ENCODE results near the gene LRRIQ3. TPM values are rescaled to one million over a fixed set of nuclear protein-coding genes. Genes with fewer than 3 reads are reported as not detected.
"Not testable (repeated sequence)": the region's sequence is repeated elsewhere in the genome, so short reads cannot be mapped to it uniquely, and the experiment has no call there.

Gene LRRIQ3
- total RNA-seq, 1 experiment from 2014 or later = 0.95 TPM

DNA sequence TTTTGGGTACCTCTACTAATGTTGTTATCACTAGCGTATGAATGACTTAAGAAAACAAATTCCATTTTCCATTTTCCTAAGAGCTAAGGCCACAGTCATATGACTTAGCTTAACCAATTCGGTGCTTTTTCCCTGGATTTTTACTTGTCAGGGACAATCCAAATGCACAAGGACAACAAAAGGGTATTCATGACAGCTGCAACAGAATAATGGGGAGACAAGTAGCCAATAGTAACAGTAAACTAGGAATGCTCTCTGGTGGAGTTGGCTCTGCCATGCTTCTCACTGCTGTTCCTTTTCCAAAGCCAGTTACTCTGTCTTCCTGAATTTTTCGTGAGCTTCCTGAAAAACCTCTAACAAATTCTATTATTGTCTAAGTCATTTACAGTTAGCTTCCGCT, 52.9 kb downstream of the LRRIQ3 start:
- Histone ChIP-seq H3K36me3 (ENCODE audit: low read depth, low read length) (no peaks in the 10 kb centered on the region), H2AFZ (ENCODE audit: low read length) (no peak overlapping the region), H3K9me2 (replicated peaks; ENCODE audit: low read length) (no peaks in the 10 kb centered on the region), H3K4me2 (ENCODE audit: low read length) (no peak overlapping the region), H3K4me3 (ENCODE audit: low read length) (no peak overlapping the region), H3K9me3 (ENCODE audit: low read length) (no peaks in the 10 kb centered on the region), H4K20me1 (ENCODE audit: low read length) (no peaks in the 10 kb centered on the region), H3K9ac (ENCODE audit: low read length) (no peak overlapping the region), H3K27ac (ENCODE audit: low read length) (no peak overlapping the region), H3K27me3 (ENCODE audit: low read length) (no peaks in the 10 kb centered on the region), H3F3A (ENCODE audit: low read length, unreplicated experiment) (no peaks in the 10 kb centered on the region), H3K4me1 (ENCODE audit: insufficient read depth, low read length) (no peaks in the 10 kb centered on the region), H3K79me2 (ENCODE audit: low read length) (no peaks in the 10 kb centered on the region)
- CTCF ChIA-PET = no interaction called here
- no peak for TF ChIP-seq CTCF (conservative IDR thresholded peaks at IDR 0.05; ENCODE audit: low read depth, low read length)
- ATAC-seq = no peak
- no peak for DNase-seq
- POLR2A ChIA-PET (ENCODE audit: unreplicated experiment) = no interaction called here
- BruUV-seq (replicated peaks) = no TSS peak
- intact Hi-C loops (cut with micrococcal nuclease) = no loop called here

GRCh38 chr1:74117370-74117769, 80.6 kb downstream of the LRRIQ3 start:
- H3F3A ChIP-seq (ENCODE audit: low read length, unreplicated experiment); H2AFZ ChIP-seq (ENCODE audit: low read length); intact Hi-C loops (cut with micrococcal nuclease); H3K9me2 ChIP-seq (replicated peaks; ENCODE audit: low read length); H3K4me1 ChIP-seq (ENCODE audit: insufficient read depth, low read length); DNase-seq; H3K79me2 ChIP-seq (ENCODE audit: low read length); CTCF ChIA-PET; H3K36me3 ChIP-seq (ENCODE audit: low read depth, low read length); H3K4me2 ChIP-seq (ENCODE audit: low read length); H3K9ac ChIP-seq (ENCODE audit: low read length); H3K27ac ChIP-seq (ENCODE audit: low read length); H3K27me3 ChIP-seq (ENCODE audit: low read length); H3K9me3 ChIP-seq (ENCODE audit: low read length); ATAC-seq; POLR2A ChIA-PET (ENCODE audit: unreplicated experiment); BruUV-seq (replicated peaks); H3K4me3 ChIP-seq (ENCODE audit: low read length); H4K20me1 ChIP-seq (ENCODE audit: low read length): not testable (repeated sequence)

- intact Hi-C loops (cut with micrococcal nuclease) = no loop called here
- TF ChIP-seq EZH2 (IDR thresholded peaks at IDR 0.05; ENCODE audit: low read length, unreplicated experiment) (no peak), EZH2phosphoT487 (IDR thresholded peaks at IDR 0.05; ENCODE audit: borderline replicate concordance, low read length) (no peak), CTCF (conservative IDR thresholded peaks at IDR 0.05; ENCODE audit: low read depth, low read length) (no peak)
- ChIA-PET POLR2A (ENCODE audit: unreplicated experiment) (no interaction called here), CTCF (no interaction called here)
- Histone ChIP-seq H3K27ac (ENCODE audit: low read length) (no peak overlapping the region), H3K9ac (ENCODE audit: low read length) (no peak overlapping the region), H3K27me3 (ENCODE audit: low read length) (peaks cover 7% of the 10 kb centered on the region), H4K20me1 (ENCODE audit: low read length) (no peaks in the 10 kb centered on the region), H3F3A (ENCODE audit: low read length, unreplicated experiment) (no peaks in the 10 kb centered on the region), H3K79me2 (ENCODE audit: low read length) (no peaks in the 10 kb centered on the region), H3K4me2 (ENCODE audit: low read length) (no peak overlapping the region), H2AFZ (ENCODE audit: low read length) (no peak overlapping the region), H3K36me3 (ENCODE audit: low read depth, low read length) (no peaks in the 10 kb centered on the region), H3K4me1 (ENCODE audit: insufficient read depth, low read length) (no peaks in the 10 kb centered on the region), H3K9me2 (replicated peaks; ENCODE audit: low read length) (no peaks in the 10 kb centered on the region), H3K9me3 (ENCODE audit: low read length) (no peaks in the 10 kb centered on the region), H3K4me3 (ENCODE audit: low read length) (no peak overlapping the region)
- DNase-seq = no peak
- ATAC-seq = no peak
- no TSS peak for BruUV-seq (replicated peaks)
Measured at GRCh38 chr1:74113333-74113732, 84.6 kb downstream of the LRRIQ3 start.
